Measurements from ENCODE around the gene HPSE2.

Gene HPSE2

DNA sequence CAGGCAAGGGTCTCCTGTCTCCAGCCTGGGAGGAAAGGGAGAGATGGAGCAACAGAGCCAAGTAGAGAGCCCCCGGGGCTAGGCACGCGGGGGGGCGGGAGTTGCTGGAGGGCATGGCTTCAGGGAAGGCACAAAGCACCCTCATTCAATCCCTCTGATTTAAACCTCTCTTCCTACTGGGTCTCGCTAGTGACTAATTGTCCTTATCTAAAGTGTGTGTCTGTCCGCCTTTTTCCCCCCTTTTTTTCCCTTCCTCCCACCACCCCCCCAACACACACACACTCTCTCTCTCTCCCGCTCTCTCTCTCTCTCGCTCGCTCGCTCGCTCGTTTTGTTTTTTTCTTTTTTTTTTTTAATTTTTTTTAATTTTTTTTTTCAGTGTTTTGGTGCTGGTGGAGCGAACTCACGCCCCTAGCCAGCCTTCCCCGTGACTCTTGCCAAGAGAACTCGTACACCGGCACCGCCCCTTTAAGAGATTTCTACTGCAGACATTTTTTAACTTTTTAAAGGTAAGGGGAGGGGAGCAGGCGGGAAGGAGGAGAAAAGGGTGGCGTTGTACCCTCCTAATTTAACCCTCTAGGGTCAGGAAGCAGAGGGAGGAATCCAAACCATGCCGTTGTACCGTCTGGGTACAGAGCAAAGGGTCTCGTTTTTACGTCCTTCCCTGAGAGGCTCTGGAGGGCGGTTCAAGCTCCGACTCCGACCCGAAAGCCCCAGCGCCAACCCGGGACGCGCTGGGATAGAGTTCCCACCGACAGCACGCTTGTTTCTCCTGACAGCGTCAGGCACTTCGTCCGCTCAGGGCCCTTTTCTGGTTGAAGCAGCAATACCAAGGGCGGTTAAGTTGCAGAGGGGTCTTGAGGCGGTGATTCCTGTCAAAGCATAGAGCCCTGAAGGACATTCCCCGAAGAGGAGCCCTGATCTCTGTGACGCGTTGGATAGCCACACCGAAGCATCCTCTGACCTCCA, at the start of gene HPSE2:
Gene HPSE2, minus strand, starts transcription at position 195 of the 969 bp plus-strand sequence.
- in situ Hi-C loops (cut with HindIII; ENCODE audit: low sequenced_read_pairs), result loop anchor here (25.0 kb wide), 1 partner anchor 774 kb away; no protein-coding TSS in a partner anchor

DNA sequence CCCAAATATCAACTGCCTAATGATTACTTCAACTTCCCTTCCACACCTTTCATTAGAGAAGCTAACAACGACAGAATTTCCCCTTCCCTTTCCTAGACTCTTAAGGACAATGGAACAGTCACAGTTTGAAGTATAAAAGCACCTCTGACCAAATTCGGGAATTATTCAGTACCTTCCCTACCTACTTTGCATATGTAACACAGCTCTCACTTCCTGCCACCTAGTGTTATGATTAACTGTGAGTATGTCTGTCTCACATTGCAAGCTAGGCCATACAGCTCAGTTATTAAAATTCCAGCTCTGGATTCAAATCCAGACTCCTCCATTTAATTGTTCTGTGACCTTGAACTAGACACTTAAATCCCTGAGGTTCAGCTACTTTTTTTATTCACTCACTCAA, 44.8 kb upstream of the HPSE2 start:
- in situ Hi-C loops (cut with HindIII; ENCODE audit: low sequenced_read_pairs), result no loop called here

DNA sequence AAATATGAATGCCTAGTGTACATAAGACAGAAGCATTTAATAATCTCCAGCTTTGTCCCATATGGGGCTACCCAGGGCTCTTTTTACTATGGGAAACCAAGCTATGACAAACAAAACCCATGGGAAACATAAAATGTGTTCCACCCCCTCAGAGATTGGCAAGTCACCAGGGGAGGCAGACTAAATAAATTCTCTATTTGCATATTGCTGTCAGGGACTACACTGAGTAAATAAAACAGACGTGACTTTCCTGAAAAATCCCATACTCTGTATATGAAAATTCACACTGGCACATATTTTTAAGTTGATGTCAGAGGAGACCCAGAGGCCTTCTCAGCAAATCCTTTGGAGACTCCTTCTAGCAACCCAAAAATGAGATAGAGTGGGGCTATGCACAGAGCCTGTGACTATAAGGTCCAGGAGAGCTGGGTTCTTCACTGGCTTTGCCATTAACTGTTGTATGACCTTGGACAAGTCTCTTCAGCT, 44.0 kb upstream of the HPSE2 start:
- in situ Hi-C loops (cut with HindIII; ENCODE audit: low sequenced_read_pairs), result no loop called here

DNA sequence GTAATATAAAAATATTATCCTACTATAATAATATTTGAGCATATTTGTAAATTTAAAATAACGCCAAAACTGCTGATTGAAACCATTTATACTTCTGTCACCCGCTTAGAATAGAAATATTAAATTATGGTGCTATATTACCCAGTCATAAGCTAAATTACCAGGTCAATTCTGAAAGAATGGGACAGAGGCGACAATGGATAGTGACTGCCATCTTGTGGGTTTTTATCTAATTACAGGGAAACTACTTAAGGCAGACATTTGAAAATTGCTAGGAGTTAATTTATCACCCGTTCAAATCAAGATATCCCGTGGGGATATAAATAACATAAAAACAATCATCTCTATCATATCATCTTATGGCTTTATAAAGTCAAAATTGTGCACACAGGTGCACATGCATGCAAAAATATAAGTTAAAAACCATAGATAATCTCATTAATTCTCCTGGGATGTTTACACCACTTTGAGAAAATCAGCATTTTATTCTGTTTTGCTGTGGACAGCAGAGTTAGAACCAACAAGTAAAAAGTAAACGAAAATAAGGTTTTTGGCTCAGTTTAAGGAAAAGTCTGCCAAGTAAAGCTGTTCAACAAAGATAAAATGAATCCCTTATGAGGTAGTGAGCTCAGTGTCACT, 41.3 kb upstream of the HPSE2 start:
- in situ Hi-C loops (cut with HindIII; ENCODE audit: low sequenced_read_pairs), result no loop called here

DNA sequence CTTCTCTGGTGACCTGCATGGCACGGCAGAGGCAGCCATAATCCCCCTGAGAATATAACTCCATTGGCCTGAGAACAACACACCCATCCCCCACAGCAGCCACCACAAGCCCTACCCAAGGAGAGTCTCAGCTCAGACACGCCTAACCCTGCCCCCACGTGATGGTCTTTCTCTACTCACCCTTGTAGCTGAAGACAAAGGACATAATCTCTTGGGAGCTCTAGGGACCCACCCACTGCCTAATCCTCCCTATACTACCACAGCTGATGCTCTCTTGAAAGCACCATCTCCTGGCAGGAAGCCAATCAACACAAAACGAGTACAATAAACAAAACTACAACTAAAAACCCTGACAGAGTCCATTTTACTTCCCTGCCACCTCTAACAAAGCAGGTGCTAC, 30.7 kb upstream of the HPSE2 start:
- in situ Hi-C loops (cut with HindIII; ENCODE audit: low sequenced_read_pairs), result no loop called here

DNA sequence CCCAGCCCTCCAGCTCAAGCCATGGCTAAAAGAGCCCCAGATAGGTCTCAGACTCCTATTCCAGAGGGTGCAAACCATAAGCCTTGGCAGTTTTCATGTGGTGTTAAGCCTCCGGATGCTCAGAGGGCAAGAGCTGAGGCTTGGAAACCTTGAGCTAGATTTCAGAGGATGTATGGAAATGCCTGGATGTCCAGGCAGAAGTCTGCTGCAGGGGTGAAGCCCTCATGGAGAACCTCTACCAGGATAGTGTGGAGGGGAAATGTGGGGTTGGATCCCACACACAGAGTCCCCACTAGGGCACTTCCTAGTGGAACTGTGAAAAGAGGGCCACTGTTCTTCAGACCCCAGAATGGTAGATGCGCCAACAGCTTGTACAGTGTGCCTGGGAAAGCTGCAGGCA, 13.2 kb upstream of the HPSE2 start:
- in situ Hi-C loops (cut with HindIII; ENCODE audit: low sequenced_read_pairs), result loop anchor here (25.0 kb wide), 1 partner anchor 787 kb away; no protein-coding TSS in a partner anchor

DNA sequence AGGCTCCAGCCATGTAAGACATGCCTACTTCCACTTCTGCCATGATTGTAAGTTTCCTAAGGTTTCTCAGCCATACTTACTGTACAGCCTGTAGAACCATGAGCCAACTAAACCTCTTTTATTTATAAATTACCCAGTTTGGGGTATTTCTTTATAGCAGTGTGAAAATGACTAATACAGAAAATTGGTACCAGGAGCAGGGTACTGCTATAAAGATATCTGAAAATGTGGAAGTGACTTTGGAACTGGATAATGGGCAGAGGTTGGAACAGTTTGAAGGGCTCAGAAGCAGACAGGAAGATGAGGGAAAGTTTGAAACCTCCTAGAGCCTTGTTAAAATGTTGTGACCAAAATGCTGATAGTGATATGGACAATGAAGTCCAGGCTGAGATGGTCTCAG, 12.2 kb upstream of the HPSE2 start:
- in situ Hi-C loops (cut with HindIII; ENCODE audit: low sequenced_read_pairs), result loop anchor here (25.0 kb wide), 1 partner anchor 786 kb away; no protein-coding TSS in a partner anchor

DNA sequence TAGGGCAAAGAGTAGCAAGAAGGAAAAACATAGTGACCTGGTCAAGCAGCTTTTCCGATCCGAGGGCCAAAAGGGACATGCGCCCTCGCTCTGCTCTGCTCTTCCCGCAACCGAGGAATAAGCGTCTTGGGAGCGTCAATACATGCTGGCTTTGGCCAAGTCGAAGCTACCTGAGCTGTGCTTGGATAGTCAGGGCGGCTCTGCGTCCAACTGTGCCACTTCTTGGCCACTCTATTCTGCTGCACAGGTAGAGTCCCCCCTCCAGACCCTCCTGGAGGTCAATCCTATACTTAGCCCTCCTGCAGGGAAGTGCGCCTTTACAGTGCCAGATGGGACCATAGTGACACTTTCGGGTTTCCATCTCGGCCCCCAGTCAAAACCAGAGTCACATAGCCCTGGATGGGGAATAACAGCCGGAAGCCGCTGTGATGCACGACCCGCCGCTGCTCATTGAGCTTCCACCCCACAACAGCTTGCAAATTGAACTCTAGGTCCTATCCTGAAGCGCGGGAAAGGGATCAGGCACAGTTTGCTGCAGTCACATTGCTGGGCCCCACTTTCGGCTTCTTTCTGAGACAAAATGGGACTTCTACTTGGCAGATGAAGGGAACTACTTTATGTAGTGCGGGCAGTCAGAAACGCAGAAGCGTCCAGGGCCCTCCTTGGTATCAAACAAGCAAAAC, 1.1 kb upstream of the HPSE2 start:
- in situ Hi-C loops (cut with HindIII; ENCODE audit: low sequenced_read_pairs), result loop anchor here (25.0 kb wide), 1 partner anchor 774 kb away; no protein-coding TSS in a partner anchor

DNA sequence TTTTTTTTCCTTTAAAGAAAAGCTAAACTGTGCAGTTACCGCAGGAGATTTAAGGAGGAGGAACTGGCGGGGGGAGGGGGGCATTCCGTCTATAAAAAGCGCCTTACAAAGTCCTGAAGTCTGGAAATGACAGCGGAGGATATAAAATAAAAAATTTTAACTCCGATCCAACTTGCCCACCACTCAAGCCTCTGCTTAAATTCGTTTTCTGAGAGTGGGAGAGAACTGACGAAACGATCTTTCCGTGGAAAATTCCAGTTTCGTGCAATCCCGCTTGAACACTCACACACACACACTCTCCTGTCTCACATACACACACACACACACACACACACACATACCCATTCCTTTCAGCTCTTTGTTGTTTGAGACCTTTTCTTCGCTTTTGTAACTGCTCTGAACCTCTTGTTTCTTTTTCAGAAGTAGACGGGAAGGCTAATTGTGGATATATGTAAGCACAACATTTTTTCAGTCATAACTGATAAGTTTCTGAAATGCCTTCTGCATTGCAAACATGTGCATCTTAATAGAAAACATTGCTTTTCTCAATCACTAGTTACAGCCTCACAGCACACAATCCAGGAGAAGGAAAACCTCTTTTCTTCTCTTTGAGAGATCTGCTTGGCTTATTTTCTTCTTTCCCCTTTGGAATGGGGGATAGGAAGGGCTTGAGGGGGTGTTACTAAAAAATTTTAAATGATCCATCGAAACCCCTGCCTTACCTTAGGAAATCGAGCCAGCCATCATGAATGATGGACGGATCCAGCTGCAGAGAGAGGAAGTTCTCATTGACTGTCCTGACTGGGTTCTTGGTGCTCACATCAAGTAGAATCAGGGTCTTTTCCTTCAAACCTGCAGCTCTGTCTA, 628 bp downstream of the HPSE2 start:
- in situ Hi-C loops (cut with HindIII; ENCODE audit: low sequenced_read_pairs), result loop anchor here (5.0 to 25.0 kb wide), 2 partner anchors 77 to 773 kb away; no protein-coding TSS in a partner anchor

DNA sequence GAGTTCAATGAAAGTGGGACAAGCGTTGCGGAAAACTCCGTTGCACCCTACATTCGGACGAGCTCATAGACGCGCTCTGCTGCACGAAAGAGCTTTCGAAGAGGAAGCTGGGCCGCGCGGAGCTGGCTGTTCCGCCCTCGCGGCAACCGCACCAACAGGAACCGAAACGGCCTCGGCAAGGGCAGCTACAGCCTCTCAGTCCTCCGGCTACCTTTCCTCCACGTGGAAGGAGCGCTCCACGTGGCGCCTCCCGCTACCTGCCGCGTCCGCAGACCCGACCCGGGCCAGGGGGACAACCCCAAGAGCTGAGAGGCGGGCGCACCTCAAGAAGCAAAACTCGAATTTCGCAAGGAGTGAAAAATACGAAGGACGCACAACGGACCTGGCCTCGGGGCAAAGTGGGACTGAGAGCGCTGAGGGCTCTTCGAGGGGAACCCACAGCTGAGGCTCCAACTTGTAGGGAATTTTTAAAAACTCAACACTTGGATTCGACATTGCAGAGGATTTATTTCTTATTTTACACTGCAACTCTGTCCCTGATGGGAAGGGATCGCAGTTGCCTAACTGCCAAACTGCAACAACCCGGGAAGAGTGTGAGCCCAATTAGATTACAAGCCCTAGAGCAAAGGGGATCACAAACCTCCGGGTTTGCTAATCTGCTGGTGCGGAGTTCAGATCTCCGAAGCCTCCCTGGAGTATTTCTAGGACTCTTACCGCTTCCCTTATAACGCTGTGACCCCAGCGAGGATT, 1.4 kb downstream of the HPSE2 start:
- in situ Hi-C loops (cut with HindIII; ENCODE audit: low sequenced_read_pairs), result loop anchor here (5.0 to 25.0 kb wide), 2 partner anchors 78 to 772 kb away; no protein-coding TSS in a partner anchor

DNA sequence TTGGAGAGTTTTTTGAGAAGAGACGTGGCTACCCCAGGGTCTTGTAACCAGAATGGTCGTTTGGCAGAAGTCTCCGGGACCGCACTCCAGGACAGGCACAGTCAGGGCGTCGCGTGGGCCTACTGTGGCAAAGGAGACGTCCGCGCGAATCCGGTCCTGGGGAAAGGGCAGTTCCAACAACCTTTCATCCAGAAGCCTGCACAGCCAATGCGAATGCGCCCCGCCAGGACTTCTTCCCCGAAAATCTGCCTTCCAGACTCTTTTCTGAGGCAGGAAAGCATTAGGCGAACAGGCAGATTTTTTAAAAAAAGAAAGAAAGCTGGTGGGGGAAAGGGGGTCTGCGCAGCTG, 2.0 kb downstream of the HPSE2 start:
- in situ Hi-C loops (cut with HindIII; ENCODE audit: low sequenced_read_pairs), result loop anchor here (5.0 to 25.0 kb wide), 2 partner anchors 79 to 771 kb away; no protein-coding TSS in a partner anchor

DNA sequence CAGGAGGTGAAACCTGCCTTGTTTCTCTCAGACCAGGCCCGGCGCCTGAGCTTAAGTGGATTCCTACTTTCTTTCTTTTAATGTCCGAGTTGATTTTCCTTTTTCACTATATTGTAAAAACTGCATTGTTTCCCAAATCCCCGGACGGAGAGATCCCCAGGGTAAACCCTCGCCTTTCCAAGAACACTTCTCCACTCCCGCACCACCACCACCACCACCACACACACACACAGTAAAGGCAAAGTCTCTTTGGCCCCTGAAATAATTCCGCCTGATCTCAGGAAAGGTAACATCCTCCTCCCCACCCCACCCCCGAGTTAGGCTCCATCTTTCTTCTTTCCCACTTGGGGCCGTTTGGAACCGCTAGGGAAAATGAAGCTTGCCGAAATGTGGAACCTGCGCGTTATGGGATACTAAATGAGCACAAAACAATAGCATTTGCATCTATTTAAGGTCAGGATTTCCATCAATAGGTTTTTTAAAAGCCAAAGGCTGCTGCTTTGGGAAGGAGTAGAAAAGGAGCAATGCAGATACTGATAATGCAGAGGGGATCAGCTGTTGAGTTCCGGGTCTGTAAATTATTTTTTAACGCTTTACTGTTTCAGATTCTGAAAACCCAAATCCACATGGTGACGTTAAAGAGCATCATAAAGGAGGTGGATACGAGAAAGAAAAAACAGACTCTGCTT, 2.5 kb downstream of the HPSE2 start:
- in situ Hi-C loops (cut with HindIII; ENCODE audit: low sequenced_read_pairs), result loop anchor here (5.0 to 25.0 kb wide), 2 partner anchors 79 to 771 kb away; no protein-coding TSS in a partner anchor

DNA sequence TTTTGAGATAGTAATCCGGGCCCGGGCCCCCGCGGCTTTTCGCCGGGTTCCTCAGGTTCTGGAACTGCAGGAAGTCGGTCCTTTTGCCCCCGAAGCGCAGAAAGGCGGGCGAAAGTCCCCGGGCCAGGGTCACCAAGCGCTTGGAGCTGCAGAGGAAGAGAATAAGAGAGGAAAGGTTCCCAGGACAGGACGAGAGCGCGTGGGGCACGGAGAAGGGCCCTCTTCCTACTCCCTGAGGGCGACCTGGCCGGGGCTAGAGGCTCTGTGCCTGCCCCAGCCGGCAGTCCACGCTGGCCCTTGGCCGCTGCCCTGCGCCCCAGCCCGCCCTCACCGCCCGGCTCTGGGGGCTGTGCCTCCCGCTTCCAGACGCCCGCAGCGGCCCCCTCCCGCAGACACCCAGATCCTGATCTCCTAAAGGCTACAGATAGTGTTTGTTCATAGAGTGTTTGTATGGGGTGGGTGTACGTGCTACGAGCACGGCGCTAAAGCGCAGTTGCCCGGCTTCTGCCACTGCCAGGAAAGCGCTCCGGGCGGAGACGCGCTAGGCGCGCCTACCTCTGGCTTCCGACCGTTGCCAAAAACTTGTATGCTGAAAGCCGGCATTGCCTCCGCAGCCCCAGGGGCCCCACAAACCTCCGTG, 3.2 kb downstream of the HPSE2 start:
- in situ Hi-C loops (cut with HindIII; ENCODE audit: low sequenced_read_pairs), result loop anchor here (5.0 to 25.0 kb wide), 2 partner anchors 80 to 770 kb away; no protein-coding TSS in a partner anchor

DNA sequence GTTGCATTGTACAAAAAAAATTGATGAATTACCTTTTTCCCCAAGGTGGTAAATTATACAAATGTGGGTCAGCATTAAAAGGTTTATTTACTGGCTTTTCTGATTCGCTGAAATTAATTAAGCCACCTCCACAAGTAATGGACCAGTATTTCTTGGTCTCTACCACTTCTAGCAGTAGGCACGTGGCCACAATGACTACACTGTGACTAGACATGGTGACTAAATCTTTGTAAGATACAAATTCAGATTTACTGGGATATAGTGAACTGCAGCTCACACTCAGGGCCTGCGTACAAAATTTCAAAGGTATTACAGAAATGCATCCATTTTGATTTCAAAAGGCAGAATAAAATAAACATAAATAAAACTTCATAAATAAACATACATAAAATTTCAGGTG, 10.9 kb downstream of the HPSE2 start:
- in situ Hi-C loops (cut with HindIII; ENCODE audit: low sequenced_read_pairs), result loop anchor here (25.0 kb wide), 1 partner anchor 762 kb away; no protein-coding TSS in a partner anchor

DNA sequence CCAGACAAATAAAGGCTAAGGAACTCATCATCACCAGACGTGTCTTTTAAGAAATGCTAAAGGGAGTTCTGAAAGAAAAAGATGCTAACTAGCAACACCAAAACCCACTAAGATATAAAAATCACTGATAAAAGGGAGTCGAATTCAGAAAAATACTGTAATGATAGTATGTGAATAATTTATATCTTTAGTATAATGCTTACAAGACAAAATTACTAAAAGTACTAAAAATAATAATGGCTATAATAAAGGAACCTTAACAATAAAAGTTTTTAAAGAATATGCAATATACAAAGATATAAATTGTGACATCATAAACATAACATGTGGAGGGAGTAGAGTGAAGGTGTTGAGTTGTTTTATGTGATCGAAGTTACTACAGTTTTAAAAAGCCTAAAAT, 28.3 kb downstream of the HPSE2 start:
- in situ Hi-C loops (cut with HindIII; ENCODE audit: low sequenced_read_pairs), result no loop called here

DNA sequence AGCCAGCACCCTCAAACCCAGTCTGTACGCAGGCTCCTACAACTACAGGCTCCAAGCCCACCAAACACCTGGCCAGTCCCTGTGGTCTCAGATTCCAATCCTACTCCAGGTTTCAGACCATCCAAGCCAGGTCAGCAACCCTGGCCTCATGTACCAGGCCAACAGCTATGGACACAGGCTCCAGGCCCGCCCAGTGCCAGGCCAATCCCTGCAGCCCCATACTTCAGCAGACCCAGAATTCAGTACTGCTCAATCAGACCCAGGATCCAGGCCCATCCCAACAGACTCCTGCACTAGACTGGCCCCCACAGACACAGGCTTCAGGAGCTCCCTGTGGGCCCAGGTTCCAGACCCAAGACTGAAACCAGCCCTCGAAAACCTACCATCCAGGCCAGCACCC, 32.3 kb downstream of the HPSE2 start:
- in situ Hi-C loops (cut with HindIII; ENCODE audit: low sequenced_read_pairs), result no loop called here

DNA sequence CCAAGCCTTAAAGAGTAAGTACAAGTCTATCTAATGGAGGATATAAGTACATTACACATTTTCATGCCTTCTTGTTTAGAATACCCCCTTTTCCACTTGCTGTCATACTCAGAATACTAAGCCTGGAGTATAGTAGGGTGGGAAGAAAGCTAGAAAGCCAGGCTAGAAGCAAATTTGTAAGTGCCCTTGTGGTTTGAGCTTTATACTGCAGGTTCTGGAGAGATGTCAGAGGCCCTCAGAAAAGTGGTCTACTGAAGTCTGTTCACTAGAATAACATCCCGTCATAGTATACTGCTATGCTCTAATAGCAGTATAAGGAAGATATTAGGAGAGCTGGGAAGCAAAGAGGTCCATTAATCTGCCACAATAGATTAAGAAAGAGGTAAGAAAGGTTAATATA, 62.7 kb downstream of the HPSE2 start:
- in situ Hi-C loops (cut with HindIII; ENCODE audit: low sequenced_read_pairs), result no loop called here

DNA sequence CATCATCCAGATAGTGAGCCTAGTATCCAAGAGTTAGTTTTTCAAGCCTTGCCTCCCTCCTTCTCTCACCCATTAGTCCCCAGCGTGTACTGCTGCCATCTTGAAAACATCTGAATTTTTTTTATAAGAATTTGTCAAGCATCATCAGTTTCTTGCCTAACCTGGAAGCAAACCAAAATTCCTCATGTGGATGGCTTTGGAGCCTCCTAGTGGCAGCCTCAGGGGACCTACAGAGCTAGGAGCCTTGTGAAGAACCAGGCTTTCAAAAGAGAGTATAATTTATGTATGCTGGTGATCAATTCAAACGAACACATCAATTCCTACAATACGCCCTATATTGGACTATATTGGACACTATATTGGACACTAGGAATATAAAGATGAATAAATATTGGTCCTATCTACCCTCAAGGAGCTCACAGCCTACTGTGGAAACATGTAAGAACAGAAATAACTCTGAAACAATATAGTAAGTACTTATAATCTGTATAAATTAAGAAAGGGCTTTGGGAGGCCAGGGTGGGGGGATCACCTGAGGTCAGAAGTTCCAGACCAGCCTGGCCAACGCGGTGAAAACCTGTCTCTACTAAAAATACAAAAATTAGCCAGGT, 63.4 kb downstream of the HPSE2 start:
- in situ Hi-C loops (cut with HindIII; ENCODE audit: low sequenced_read_pairs), result no loop called here

Data from endothelial cell of hepatic sinusoid (primary cell).